CD4-positive, alpha-beta memory T cell (primary cell): ENCODE measurements around the gene OTOP3. TPM values are rescaled to one million over a fixed set of nuclear protein-coding genes. Genes with fewer than 3 reads are reported as not detected.

Source experiments
- CTCF ChIA-PET: fragments of 350-600 bp; sonication (Branson Sonifier 250); formaldehyde crosslinking; loops from one replicate; lab custom pipeline; 2021; ENCODE audit warnings: inconsistent platforms; ENCODE audit not compliant: partially characterized antibody; lab: Charles Lee
- POLR2A ChIA-PET: fragments of 350-600 bp; sonication (Branson Sonifier 250); formaldehyde crosslinking; loops from one replicate; lab custom pipeline; 2021; ENCODE audit not compliant: partially characterized antibody; lab: Charles Lee
- DNase-seq, 5 donors: peaks; one replicate each; pipeline versions ENCODE4 v3.0.0 to v3.0.0-alpha.2; 2020 to 2022; ENCODE audit warnings: mixed read lengths in 1 of 5
- H3K27ac ChIP-seq: one replicate; pipeline ENCODE4 v1.7.0; 2013; ENCODE audit warnings: low read depth, low read length
- H3K27me3 ChIP-seq: 2 replicates; pipeline ENCODE4 v1.7.0; 2013; ENCODE audit warnings: mild to moderate bottlenecking, low read length, moderate library complexity; ENCODE audit not compliant: insufficient read depth
- H3K36me3 ChIP-seq: 2 replicates; pipeline ENCODE4 v1.7.0; 2013; ENCODE audit warnings: mild to moderate bottlenecking, low read length, moderate library complexity; ENCODE audit not compliant: insufficient read depth
- H3K4me1 ChIP-seq: 2 replicates; pipeline ENCODE4 v1.7.0; 2013; ENCODE audit warnings: mild to moderate bottlenecking, low read length, moderate library complexity; ENCODE audit not compliant: insufficient read depth
- H3K4me3 ChIP-seq, 2 donors: one replicate each; pipeline ENCODE4 v1.7.0; 2013; ENCODE audit warnings: low read length in 2 of 2, mild to moderate bottlenecking in 1 of 2
- H3K9me3 ChIP-seq, 2 donors: one replicate each; pipeline ENCODE4 v1.7.0; 2013; ENCODE audit warnings: low read length in 2 of 2, control low read depth in 1 of 2; ENCODE audit not compliant: control insufficient read depth in 1 of 2
- H3K27ac Mint-ChIP-seq, 7 donors: one replicate each; pipeline ENCODE4 v1.8.0; 2020 to 2021; ENCODE audit warnings: mixed read lengths in 7 of 7, mild to moderate bottlenecking in 6 of 7, inconsistent platforms in 3 of 7, moderate library complexity in 3 of 7
- H3K27me3 Mint-ChIP-seq, 2 donors: one replicate each; pipeline ENCODE4 v1.8.0; 2020 to 2021; ENCODE audit warnings: mixed read lengths in 2 of 2
- H3K36me3 Mint-ChIP-seq, 2 donors: one replicate each; pipeline ENCODE4 v1.8.0; 2020 to 2021; ENCODE audit warnings: mixed read lengths in 2 of 2, inconsistent platforms in 1 of 2, mild to moderate bottlenecking in 1 of 2
- H3K4me1 Mint-ChIP-seq, 4 donors: one replicate each; pipeline ENCODE4 v1.8.0; 2020 to 2021; ENCODE audit warnings: mixed read lengths in 4 of 4, mild to moderate bottlenecking in 1 of 4
- H3K4me3 Mint-ChIP-seq, 8 donors: one replicate each; pipeline ENCODE4 v1.8.0; 2020 to 2021; ENCODE audit warnings: mixed read lengths in 8 of 8, mild to moderate bottlenecking in 7 of 8, moderate library complexity in 6 of 8, inconsistent platforms in 3 of 8
- H3K9me3 Mint-ChIP-seq, 8 donors: one replicate each; pipeline ENCODE4 v1.8.0; 2020 to 2021; ENCODE audit warnings: mixed read lengths in 8 of 8, mild to moderate bottlenecking in 5 of 8, inconsistent platforms in 3 of 8, moderate library complexity in 1 of 8
- intact Hi-C: fragments of 100-400 bp; cut with micrococcal nuclease; formaldehyde crosslinking; loops from one replicate; pipeline ENCODE4 v1.15.1; 2023
- polyA plus RNA-seq, 2 donors: library from polyadenylated mRNA; unstranded; fragments of 300-500 nt; fragmentation: Illumina TruSeq; gene quantifications; one replicate each; pipeline ENCODE4 v1.2.3, GENCODE V29; 2021
- total RNA-seq, 2 experiments: library from RNA; stranded (reverse); gene quantifications; one replicate each; pipeline ENCODE4 v1.2.3, GENCODE V29; 2021

Gene OTOP3
- total and polyA plus RNA-seq, 4 experiments from 2014 or later = not detected

DNA sequence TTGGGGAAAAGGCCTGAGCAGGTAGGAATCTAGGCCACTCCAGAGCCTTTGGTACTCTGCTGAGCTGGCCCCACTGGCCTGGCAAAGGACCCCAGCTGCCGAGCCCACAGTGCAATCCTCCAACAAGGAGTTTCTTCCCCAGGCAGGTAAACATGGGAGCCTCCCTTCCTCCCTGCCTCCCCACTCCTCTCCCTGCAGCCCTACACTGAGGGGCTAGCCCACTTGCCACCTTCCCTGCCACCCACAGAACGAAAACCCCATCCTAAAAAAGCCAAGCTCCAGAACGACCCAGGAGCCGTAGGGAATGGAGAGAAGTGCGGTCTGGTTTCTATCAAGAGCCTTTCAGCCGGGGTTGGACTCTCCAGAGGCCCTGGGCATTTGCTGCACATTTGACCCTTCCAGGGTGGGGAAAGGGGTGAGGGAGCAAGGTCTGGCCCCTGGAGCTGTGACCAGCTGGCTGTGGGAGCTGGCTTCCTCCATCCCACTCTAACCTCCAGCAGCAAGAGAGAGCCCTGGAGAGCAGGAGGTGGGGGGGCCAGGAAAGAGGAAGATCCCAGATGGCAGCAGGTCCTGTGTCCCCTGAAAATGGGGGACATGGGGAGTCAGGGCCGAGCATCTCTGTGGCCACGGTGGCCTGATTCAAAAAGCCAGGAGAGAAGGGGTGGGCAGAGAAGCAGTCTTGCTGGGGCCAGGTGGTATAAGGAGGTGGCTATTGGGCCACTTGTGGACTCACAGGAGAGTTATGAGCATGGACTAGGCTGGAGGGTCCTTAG, 35.6 kb downstream of the OTOP3 start:
- Mint-ChIP-seq H3K4me1 (peaks cover 4 to 11% (median 7%) of the 10 kb centered on the region in 4 donors), H3K9me3 (no peaks in the 10 kb centered on the region), H3K4me3 (peak overlapping the region in 7 of 8 donors; percentile 56 to 92 (median 69)), H3K27me3 (peaks cover 3 to 5% of the 10 kb centered on the region in 2 donors), H3K36me3 (no peaks in the 10 kb centered on the region), H3K27ac (peak overlapping the region in 4 of 7 donors; percentile 52 to 74 (median 64))
- H3K9me3 ChIP-seq = no peaks in the 10 kb centered on the region
- no peaks in the 10 kb centered on the region for H3K36me3 ChIP-seq
- CTCF ChIA-PET = interaction anchor here (1.5 to 6.6 kb wide), 3 partner anchors 12 to 142 kb away, joined by 8 to 80 read pairs (median 8); partner anchors contain the start of gene CDR2L
- POLR2A ChIA-PET = interaction anchor here (1.4 to 2.3 kb wide), 6 partner anchors 10 to 231 kb away, joined by 4 to 12 read pairs (median 6); partner anchors contain the start of gene CDR2L
- intact Hi-C loops = no loop called here
- peaks cover 15% of the 10 kb centered on the region for H3K4me1 ChIP-seq
- H3K4me3 ChIP-seq = no peak overlapping the region
- DNase-seq = no peak
- H3K27me3 ChIP-seq = no peaks in the 10 kb centered on the region
- no peak overlapping the region for H3K27ac ChIP-seq

DNA sequence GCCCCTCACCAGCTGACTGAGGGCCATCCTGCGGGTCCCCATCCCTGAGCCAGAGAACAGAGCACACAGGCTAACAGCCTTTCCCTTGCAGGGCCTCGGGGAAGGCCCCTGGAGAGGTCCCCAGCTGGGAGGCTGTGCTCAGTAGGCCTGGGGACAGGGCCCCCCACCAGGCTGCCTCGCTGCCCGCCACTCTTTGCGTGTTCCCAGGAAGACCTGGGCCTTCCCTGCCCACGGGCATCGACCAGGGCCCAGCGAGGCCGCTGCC, 36.1 kb downstream of the OTOP3 start:
- no peaks in the 10 kb centered on the region for H3K27me3 ChIP-seq
- Mint-ChIP-seq H3K36me3 (no peaks in the 10 kb centered on the region), H3K4me1 (peaks cover 4 to 11% (median 7%) of the 10 kb centered on the region in 4 donors), H3K27me3 (peaks cover 3 to 5% of the 10 kb centered on the region in 2 donors), H3K27ac (peak overlapping the region in 2 of 7 donors; percentile 52 to 57), H3K4me3 (peak overlapping the region in 7 of 8 donors; percentile 56 to 92 (median 71)), H3K9me3 (no peaks in the 10 kb centered on the region)
- H3K27ac ChIP-seq = no peak overlapping the region
- peaks cover 15% of the 10 kb centered on the region for H3K4me1 ChIP-seq
- intact Hi-C loops = loop anchor here (1.0 to 2.0 kb wide), 2 partner anchors 16 to 75 kb away; partner anchors contain the start of genes ATP5PD, CDR2L and KCTD2
- ChIA-PET POLR2A (interaction anchor here (1.3 to 3.0 kb wide), 9 partner anchors 11 to 233 kb away, joined by 4 to 25 read pairs (median 5); partner anchors contain the start of genes CDR2L and MRPL58), CTCF (interaction anchor here (1.5 to 6.6 kb wide), 3 partner anchors 13 to 142 kb away, joined by 8 to 80 read pairs (median 8); partner anchors contain the start of gene CDR2L)
- no peak for DNase-seq
- H3K4me3 ChIP-seq = peak overlapping the region in 1 of 2 donors; percentile 62
- no peaks in the 10 kb centered on the region for H3K9me3 ChIP-seq
- H3K36me3 ChIP-seq = no peaks in the 10 kb centered on the region

DNA sequence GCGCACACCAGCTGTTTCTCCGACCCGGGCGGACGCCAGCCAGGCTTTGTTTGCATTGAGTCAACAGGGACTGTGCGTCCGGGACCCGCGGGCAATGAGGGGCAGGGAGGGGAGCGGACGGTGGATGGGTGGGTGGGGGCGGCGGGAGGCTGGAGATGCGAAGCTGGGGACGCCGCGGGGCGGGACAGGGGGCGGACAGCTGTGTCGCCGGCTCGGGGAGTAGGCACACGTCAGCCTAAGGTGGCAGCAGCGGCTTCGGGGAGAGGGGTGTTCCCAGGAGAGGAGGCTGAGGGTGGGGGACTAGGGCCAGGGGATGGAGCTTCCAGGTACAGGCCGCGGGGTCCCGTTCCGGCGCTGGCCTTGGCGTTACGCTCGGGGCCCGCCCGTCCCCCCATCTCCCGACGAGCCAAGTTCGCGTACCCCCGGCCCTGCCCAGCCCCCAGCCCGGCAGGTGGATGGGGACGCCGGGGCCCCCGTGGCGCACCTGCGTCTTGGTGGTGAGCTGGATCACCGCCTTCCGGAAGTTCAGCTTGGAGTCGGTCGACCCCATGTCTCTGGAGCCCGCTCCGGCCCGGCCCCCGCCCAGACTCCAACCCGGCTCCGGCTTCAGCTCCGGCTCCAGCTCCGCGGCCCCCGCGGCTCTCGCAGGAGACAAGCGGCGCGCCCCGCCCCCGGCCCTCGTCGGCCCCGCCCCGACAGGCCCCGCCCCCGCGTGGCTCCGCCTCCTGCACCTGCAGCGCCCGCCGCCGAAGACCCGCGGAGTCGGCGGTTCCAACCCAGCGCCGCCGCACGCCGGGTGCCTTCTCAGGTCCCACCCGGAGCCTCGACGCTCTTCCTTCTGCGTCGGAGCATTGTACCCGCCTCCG, 36.6 kb downstream of the OTOP3 start, which contains the start of gene HID1:
TSS of gene HID1 (minus strand) at position 653 of the 866 bp plus-strand sequence. CDS start at position 550, 103 bp downstream.
- Mint-ChIP-seq H3K4me1 (peaks cover 4 to 11% (median 7%) of the 10 kb centered on the region in 4 donors), H3K36me3 (no peaks in the 10 kb centered on the region), H3K9me3 (no peaks in the 10 kb centered on the region), H3K27me3 (peaks cover 3 to 5% of the 10 kb centered on the region in 2 donors), H3K4me3 (peak within 1 kb of the TSS; percentile 81 to 92 (median 86)), H3K27ac (peak within 1 kb of the TSS; percentile 57 to 90 (median 74))
- no peaks in the 10 kb centered on the region for H3K9me3 ChIP-seq
- no peaks in the 10 kb centered on the region for H3K27me3 ChIP-seq
- H3K4me3 ChIP-seq = peak within 1 kb of the TSS; percentile 36 to 62
- peaks cover 15% of the 10 kb centered on the region for H3K4me1 ChIP-seq
- peak within 1 kb of the TSS; percentile 32 for H3K27ac ChIP-seq
- DNase-seq = peak; percentile 71 to 75 (median 74)
- no peaks in the 10 kb centered on the region for H3K36me3 ChIP-seq
- POLR2A ChIA-PET = interaction anchor here (1.3 to 3.0 kb wide), 12 partner anchors 10 to 234 kb away, joined by 3 to 25 read pairs (median 5); partner anchors contain the start of genes ARMC7, CDR2L, FDXR and MRPL58
- intact Hi-C loops = loop anchor here (1.0 to 2.0 kb wide), 2 partner anchors 15 to 74 kb away; partner anchors contain the start of genes ATP5PD, CDR2L and KCTD2
- CTCF ChIA-PET = interaction anchor here (0.8 to 6.6 kb wide), 8 partner anchors 9 to 437 kb away, joined by 3 to 80 read pairs (median 6); partner anchors contain the start of gene CDR2L

DNA sequence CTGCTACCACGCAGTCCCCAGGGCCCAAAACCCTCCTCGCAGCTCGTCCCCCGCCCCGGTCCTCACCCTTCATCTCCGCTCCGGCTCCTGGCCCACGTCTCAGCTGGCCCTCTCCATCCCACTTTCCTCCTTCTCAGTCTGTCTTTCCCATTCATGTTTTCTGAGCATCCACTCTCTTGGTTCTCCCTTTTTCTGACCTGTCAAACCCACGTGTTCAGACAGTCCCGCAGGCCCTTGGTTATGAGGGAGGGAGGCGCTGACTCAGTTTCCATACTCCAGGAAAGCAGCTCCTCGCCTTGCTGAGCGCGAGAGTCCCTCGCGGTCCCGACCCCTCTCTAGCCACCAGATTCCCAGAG, 37.3 kb downstream of the OTOP3 start:
- CTCF ChIA-PET = interaction anchor here (0.8 to 6.6 kb wide), 7 partner anchors 9 to 436 kb away, joined by 3 to 80 read pairs (median 5); partner anchors contain the start of gene CDR2L
- POLR2A ChIA-PET = interaction anchor here (1.3 to 3.0 kb wide), 12 partner anchors 10 to 234 kb away, joined by 3 to 25 read pairs (median 5); partner anchors contain the start of genes ARMC7, CDR2L, FDXR and MRPL58
- no peaks in the 10 kb centered on the region for H3K9me3 Mint-ChIP-seq
- Histone ChIP-seq H3K4me3 (peak overlapping the region; percentile 36 to 62), H3K27ac (peak overlapping the region; percentile 32), H3K4me1 (peaks cover 15% of the 10 kb centered on the region), H3K9me3 (no peaks in the 10 kb centered on the region), H3K36me3 (no peaks in the 10 kb centered on the region), H3K27me3 (no peaks in the 10 kb centered on the region)
- H3K27me3 Mint-ChIP-seq = peaks cover 3 to 5% of the 10 kb centered on the region in 2 donors
- DNase-seq = no peak
- H3K4me3 Mint-ChIP-seq = peak overlapping the region; percentile 81 to 92 (median 86)
- peak overlapping the region; percentile 16 to 90 (median 74) for H3K27ac Mint-ChIP-seq
- peaks cover 4 to 11% (median 7%) of the 10 kb centered on the region in 4 donors for H3K4me1 Mint-ChIP-seq
- intact Hi-C loops = loop anchor here (1.0 to 2.0 kb wide), 2 partner anchors 14 to 74 kb away; partner anchors contain the start of genes ATP5PD, CDR2L and KCTD2
- H3K36me3 Mint-ChIP-seq = no peaks in the 10 kb centered on the region

DNA sequence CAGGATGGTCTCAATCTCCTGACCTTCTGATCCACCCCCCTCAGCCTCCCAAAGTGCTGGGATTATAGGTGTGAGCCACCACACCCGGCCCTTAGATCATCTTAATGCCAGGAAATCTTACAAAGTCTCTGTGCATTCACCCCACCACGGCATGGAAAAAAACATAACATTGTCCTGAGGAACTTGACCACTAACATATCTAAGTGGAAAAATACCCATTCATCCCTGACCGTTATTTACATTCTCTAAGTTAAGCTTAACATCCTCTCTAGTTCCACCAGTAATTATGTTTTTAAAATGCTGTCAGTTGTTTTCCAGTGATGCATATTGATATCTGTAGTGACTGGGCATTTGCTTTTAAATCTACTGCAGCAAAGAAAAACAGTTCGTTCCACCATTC, 40.2 kb downstream of the OTOP3 start:
- peaks cover 6 to 11% (median 8%) of the 10 kb centered on the region in 4 donors for H3K4me1 Mint-ChIP-seq
- Histone ChIP-seq H3K36me3 (no peaks in the 10 kb centered on the region), H3K27me3 (no peaks in the 10 kb centered on the region), H3K4me3 (no peak overlapping the region), H3K4me1 (peaks cover 19% of the 10 kb centered on the region), H3K9me3 (no peaks in the 10 kb centered on the region), H3K27ac (no peak overlapping the region)
- ChIA-PET POLR2A (no interaction called here), CTCF (interaction anchor here (1.5 kb wide), 1 partner anchor 18 kb away, joined by 3 read pairs; no protein-coding TSS in a partner anchor)
- peak overlapping the region in 1 of 8 donors; percentile 48 for H3K4me3 Mint-ChIP-seq
- DNase-seq = no peak
- H3K9me3 Mint-ChIP-seq = peaks cover 0 to 2% (median 0%) of the 10 kb centered on the region in 8 donors
- no peaks in the 10 kb centered on the region for H3K36me3 Mint-ChIP-seq
- H3K27ac Mint-ChIP-seq = no peak overlapping the region
- peaks cover 3 to 5% of the 10 kb centered on the region in 2 donors for H3K27me3 Mint-ChIP-seq
- intact Hi-C loops = no loop called here

DNA sequence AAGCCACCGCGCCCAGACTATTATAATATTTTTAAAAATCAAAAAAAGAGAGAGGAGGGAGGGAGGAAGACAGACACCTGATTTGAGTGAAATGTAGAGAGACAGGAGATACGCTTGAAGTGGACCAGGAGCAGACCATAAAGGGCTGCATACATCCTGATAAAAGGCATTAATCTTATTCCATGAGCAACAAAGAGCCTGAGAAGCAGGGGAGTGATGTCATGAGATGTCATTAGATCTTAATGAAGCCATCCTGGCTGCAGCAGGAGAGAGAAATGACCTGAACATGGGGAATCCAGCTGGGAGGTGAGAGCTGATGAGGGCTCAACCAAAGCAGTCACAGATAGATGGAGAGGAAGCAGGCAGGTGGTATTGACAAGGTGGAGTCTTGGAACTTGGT, 42.1 kb downstream of the OTOP3 start:
- Histone ChIP-seq H3K9me3 (no peaks in the 10 kb centered on the region), H3K36me3 (no peaks in the 10 kb centered on the region), H3K27ac (no peak overlapping the region), H3K4me3 (no peak overlapping the region), H3K4me1 (peaks cover 24% of the 10 kb centered on the region), H3K27me3 (no peaks in the 10 kb centered on the region)
- intact Hi-C loops = no loop called here
- H3K4me3 Mint-ChIP-seq = no peak overlapping the region
- DNase-seq = no peak
- no peak overlapping the region for H3K27ac Mint-ChIP-seq
- H3K27me3 Mint-ChIP-seq = peaks cover 3 to 5% of the 10 kb centered on the region in 2 donors
- H3K36me3 Mint-ChIP-seq = no peaks in the 10 kb centered on the region
- peaks cover 12 to 24% (median 18%) of the 10 kb centered on the region in 4 donors for H3K4me1 Mint-ChIP-seq
- H3K9me3 Mint-ChIP-seq = peaks cover 0 to 2% (median 0%) of the 10 kb centered on the region in 8 donors
- ChIA-PET POLR2A (interaction anchor here (0.6 kb wide), 1 partner anchor 11 kb away, joined by 3 read pairs; no protein-coding TSS in a partner anchor), CTCF (interaction anchor here (1.5 kb wide), 2 partner anchors 11 to 16 kb away, joined by 3 to 4 read pairs; no protein-coding TSS in a partner anchor)
